CD4-positive, alpha-beta T cell (primary cell): ENCODE data around the gene TSPAN8. TPM values are rescaled to one million over a fixed set of nuclear protein-coding genes. Genes with fewer than 3 reads are reported as not detected.

Source experiments
- ATAC-seq: fragments of 200-7000 bp; cut with Tn5 transposase; one replicate; pipeline ENCODE4 v1.10.0; 2022; ENCODE audit warnings: mild to moderate bottlenecking; ENCODE audit not compliant: poor library complexity
- CTCF ChIA-PET: fragments of 350-600 bp; sonication (Branson Sonifier 250); formaldehyde crosslinking; loops from one replicate; lab custom pipeline; 2021; ENCODE audit warnings: antibody characterized with exemption, inconsistent platforms; lab: Charles Lee
- POLR2A ChIA-PET: fragments of 350-600 bp; sonication (Branson Sonifier 250); formaldehyde crosslinking; loops from one replicate; lab custom pipeline; 2021; ENCODE audit warnings: antibody characterized with exemption, inconsistent platforms; lab: Charles Lee
- DNase-seq, 14 experiments: peaks; one replicate each; pipeline ENCODE4 v3.0.0-alpha.2; 2013 to 2020; ENCODE audit warnings: mixed read lengths in 2 of 14
- H3K27ac ChIP-seq, 2 donors: one replicate each; pipeline versions ENCODE4 v1.5.1 to v1.7.0; 2013; ENCODE audit warnings: low read length in 2 of 2, low read depth in 1 of 2, mild to moderate bottlenecking in 1 of 2
- H3K27me3 ChIP-seq, 2 experiments: 1 replicate in 1 of 2; 2 replicates in 1 of 2; pipeline versions ENCODE4 v1.6.1 to v1.7.0; 2013; ENCODE audit warnings: low read length in 2 of 2, control low read depth in 1 of 2, mild to moderate bottlenecking in 1 of 2, moderate library complexity in 1 of 2; ENCODE audit not compliant: insufficient read depth in 2 of 2, control insufficient read depth in 1 of 2
- H3K36me3 ChIP-seq: one replicate; pipeline ENCODE4 v1.6.1; 2013; ENCODE audit warnings: low read length, control low read depth; ENCODE audit not compliant: insufficient read depth
- H3K4me1 ChIP-seq: one replicate; pipeline ENCODE4 v1.6.1; 2013; ENCODE audit warnings: low read length, control low read depth; ENCODE audit not compliant: insufficient read depth
- H3K4me3 ChIP-seq: one replicate; pipeline ENCODE4 v1.5.1; 2013; ENCODE audit warnings: mild to moderate bottlenecking, low read length, moderate library complexity
- H3K9me3 ChIP-seq, 2 experiments: 1 replicate in 1 of 2; 2 replicates in 1 of 2; pipeline versions ENCODE4 v1.6.1 to v1.7.0; 2013; ENCODE audit warnings: low read length in 2 of 2, mild to moderate bottlenecking in 2 of 2, control low read depth in 1 of 2, moderate library complexity in 1 of 2; ENCODE audit not compliant: control insufficient read depth in 1 of 2, insufficient read depth in 1 of 2
- H3K27ac Mint-ChIP-seq: one replicate; pipeline ENCODE4 v1.8.0; 2020; ENCODE audit warnings: mixed read lengths
- H3K27me3 Mint-ChIP-seq: one replicate; pipeline ENCODE4 v1.8.0; 2021; ENCODE audit warnings: mixed read lengths
- H3K36me3 Mint-ChIP-seq: one replicate; pipeline ENCODE4 v1.8.0; 2021; ENCODE audit warnings: low read depth, mixed read lengths
- H3K4me1 Mint-ChIP-seq: one replicate; pipeline ENCODE4 v1.8.0; 2021; ENCODE audit warnings: low read depth, mixed read lengths
- H3K4me3 Mint-ChIP-seq: one replicate; pipeline ENCODE4 v1.8.0; 2020; ENCODE audit warnings: mild to moderate bottlenecking, mixed read lengths
- H3K9me3 Mint-ChIP-seq: one replicate; pipeline ENCODE4 v1.8.0; 2020; ENCODE audit warnings: mixed read lengths
- intact Hi-C, 2 experiments: fragments of 100-400 bp; cut with DNase I in 1 of 2; cut with micrococcal nuclease in 1 of 2; formaldehyde crosslinking; loops; one replicate each; pipeline versions ENCODE4 v1.15.1 to v1.9.0; 2023 to 2025; cut with DNase I, micrococcal nuclease
- total RNA-seq, 174 experiments: library from RNA in 2 of 174; stranded (reverse) in 2 of 174; gene quantifications; one replicate each; pipeline ENCODE4 v1.2.3 and lab custom pipeline; 2021 to 2026
- TF ChIP-seq, protein P1 (sequence below): fragments of 200-600 bp; IDR thresholded peaks from one replicate; pipeline ENCODE4 v1.8.0; 2022; ENCODE audit warnings: antibody characterized with exemption, mild to moderate bottlenecking

Gene TSPAN8
- total RNA-seq, 2 experiments from 2014 or later, result not detected

GRCh38 chr12:71159264-71159663 lies 1.5 kb upstream of the TSPAN8 start:
- no peak overlapping the region for H3K27ac Mint-ChIP-seq
- H3K4me1 ChIP-seq, result no peaks in the 10 kb centered on the region
- H3K27ac ChIP-seq, result no peak overlapping the region
- H3K9me3 Mint-ChIP-seq, result no peaks in the 10 kb centered on the region
- DNase-seq, result no peak
- H3K27me3 ChIP-seq, result no peaks in the 10 kb centered on the region
- H3K4me1 Mint-ChIP-seq, result no peaks in the 10 kb centered on the region
- H3K9me3 ChIP-seq, result no peaks in the 10 kb centered on the region
- TF ChIP-seq, protein P1, sequence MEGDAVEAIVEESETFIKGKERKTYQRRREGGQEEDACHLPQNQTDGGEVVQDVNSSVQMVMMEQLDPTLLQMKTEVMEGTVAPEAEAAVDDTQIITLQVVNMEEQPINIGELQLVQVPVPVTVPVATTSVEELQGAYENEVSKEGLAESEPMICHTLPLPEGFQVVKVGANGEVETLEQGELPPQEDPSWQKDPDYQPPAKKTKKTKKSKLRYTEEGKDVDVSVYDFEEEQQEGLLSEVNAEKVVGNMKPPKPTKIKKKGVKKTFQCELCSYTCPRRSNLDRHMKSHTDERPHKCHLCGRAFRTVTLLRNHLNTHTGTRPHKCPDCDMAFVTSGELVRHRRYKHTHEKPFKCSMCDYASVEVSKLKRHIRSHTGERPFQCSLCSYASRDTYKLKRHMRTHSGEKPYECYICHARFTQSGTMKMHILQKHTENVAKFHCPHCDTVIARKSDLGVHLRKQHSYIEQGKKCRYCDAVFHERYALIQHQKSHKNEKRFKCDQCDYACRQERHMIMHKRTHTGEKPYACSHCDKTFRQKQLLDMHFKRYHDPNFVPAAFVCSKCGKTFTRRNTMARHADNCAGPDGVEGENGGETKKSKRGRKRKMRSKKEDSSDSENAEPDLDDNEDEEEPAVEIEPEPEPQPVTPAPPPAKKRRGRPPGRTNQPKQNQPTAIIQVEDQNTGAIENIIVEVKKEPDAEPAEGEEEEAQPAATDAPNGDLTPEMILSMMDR, result no peak
- H3K36me3 ChIP-seq, result no peaks in the 10 kb centered on the region
- no peak overlapping the region for H3K4me3 ChIP-seq
- CTCF ChIA-PET, result no interaction called here
- intact Hi-C loops, result no loop called here
- no peak overlapping the region for H3K4me3 Mint-ChIP-seq
- peaks cover 3% of the 10 kb centered on the region for H3K27me3 Mint-ChIP-seq
- ATAC-seq, result no peak
- POLR2A ChIA-PET, result no interaction called here
- H3K36me3 Mint-ChIP-seq, result no peaks in the 10 kb centered on the region

DNA sequence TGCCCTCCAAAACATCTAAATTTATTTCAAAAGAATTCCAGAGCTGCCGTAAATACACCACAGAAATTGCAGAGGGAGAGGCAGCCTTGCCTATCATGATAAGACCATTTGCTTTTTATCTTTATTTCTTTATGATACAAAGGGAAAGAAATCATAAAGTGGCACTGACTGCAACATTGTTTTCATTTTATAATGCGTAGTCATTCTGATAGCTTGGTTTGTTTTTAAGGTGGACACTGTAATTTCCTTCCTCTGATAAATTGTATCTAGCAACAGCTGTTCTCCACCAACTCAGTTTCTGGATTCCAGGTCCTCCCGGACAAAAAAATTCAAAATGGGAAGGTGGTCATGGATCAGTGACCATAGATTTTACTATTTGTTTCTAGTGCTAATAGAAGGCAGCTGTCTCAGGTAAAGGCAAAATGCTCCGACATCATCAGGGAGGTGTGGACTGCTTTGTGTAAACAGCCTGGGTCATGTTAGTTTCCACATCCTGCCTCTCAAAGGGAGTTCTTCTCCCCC lies 623 bp upstream of the TSPAN8 start:
- ATAC-seq, result no peak
- peaks cover 3% of the 10 kb centered on the region for H3K27me3 Mint-ChIP-seq
- POLR2A ChIA-PET, result no interaction called here

GRCh38 chr12:71155225-71155624 lies 2.6 kb downstream of the TSPAN8 start:
- Histone ChIP-seq H3K4me3 (no peak overlapping the region), H3K9me3 (no peaks in the 10 kb centered on the region), H3K27me3 (no peaks in the 10 kb centered on the region), H3K4me1 (no peaks in the 10 kb centered on the region), H3K36me3 (no peaks in the 10 kb centered on the region), H3K27ac (no peak overlapping the region)
- intact Hi-C loops, result no loop called here
- ChIA-PET CTCF (no interaction called here), POLR2A (no interaction called here)
- ATAC-seq, result no peak
- TF ChIP-seq, protein P1, result no peak
- no peak for DNase-seq
- no peak overlapping the region for H3K4me3 Mint-ChIP-seq
- no peak overlapping the region for H3K27ac Mint-ChIP-seq
- H3K27me3 Mint-ChIP-seq, result peaks cover 3% of the 10 kb centered on the region
- no peaks in the 10 kb centered on the region for H3K36me3 Mint-ChIP-seq
- no peaks in the 10 kb centered on the region for H3K4me1 Mint-ChIP-seq
- peaks cover 8% of the 10 kb centered on the region for H3K9me3 Mint-ChIP-seq

More for the DNA sequence above, 623 bp upstream of the TSPAN8 start:
- Mint-ChIP-seq H3K4me3 (no peak overlapping the region), H3K36me3 (no peaks in the 10 kb centered on the region), H3K4me1 (no peaks in the 10 kb centered on the region), H3K9me3 (no peaks in the 10 kb centered on the region), H3K27ac (no peak overlapping the region)
- Histone ChIP-seq H3K4me1 (no peaks in the 10 kb centered on the region), H3K27me3 (no peaks in the 10 kb centered on the region), H3K36me3 (no peaks in the 10 kb centered on the region), H3K4me3 (no peak overlapping the region), H3K9me3 (no peaks in the 10 kb centered on the region), H3K27ac (no peak overlapping the region)
- intact Hi-C loops, result no loop called here
- DNase-seq, result no peak
- TF ChIP-seq, protein P1, result no peak
- CTCF ChIA-PET, result no interaction called here
